A673 (cell line): ENCODE measurements around the gene PI16. TPM values are rescaled to one million over a fixed set of nuclear protein-coding genes. Genes with fewer than 3 reads are reported as not detected.

Experiments
- BruUV-seq: library from RNA; stranded (reverse); fragments of 400-500 nt; replicated peaks from 2 replicates; lab custom pipeline; 2021; lab: Mats Ljungman, UMichigan
- CTCF ChIA-PET: fragments of 300-600 bp; sonication (Branson Sonifier 250); formaldehyde crosslinking; loops from one replicate; lab custom pipeline; 2022; ENCODE audit warnings: antibody characterized with exemption; lab: Charles Lee
- POLR2A ChIA-PET: fragments of 300-600 bp; sonication (Branson Sonifier 250); formaldehyde crosslinking; loops from one replicate; lab custom pipeline; 2022; ENCODE audit warnings: antibody characterized with exemption; ENCODE audit not compliant: low non-redundant PET; lab: Charles Lee
- DNase-seq: peaks from one replicate; pipeline ENCODE4 v3.0.0-alpha.2; 2015; ENCODE audit warnings: low spot score
- H3K27ac ChIP-seq: fragments of 200-600 bp; sonication (generic); 2 replicates; pipeline ENCODE4 v1.5.1; 2016; ENCODE audit warnings: mixed run types, low read depth, mild to moderate bottlenecking, mixed read lengths, antibody characterized with exemption, low read length; ENCODE audit not compliant: poor library complexity, severe bottlenecking
- H3K27me3 ChIP-seq: fragments of 200-600 bp; sonication (generic); replicated peaks from 2 replicates; pipeline ENCODE4 v1.6.1; 2017; ENCODE audit warnings: mixed run types, low read depth, mild to moderate bottlenecking, mixed read lengths, antibody characterized with exemption, low read length; ENCODE audit not compliant: insufficient read depth, poor library complexity
- H3K36me3 ChIP-seq: fragments of 200-600 bp; sonication (generic); 2 replicates; pipeline ENCODE4 v1.6.1; 2016; ENCODE audit warnings: mixed run types, mild to moderate bottlenecking, mixed read lengths, antibody characterized with exemption, low read length; ENCODE audit not compliant: insufficient read depth, poor library complexity, severe bottlenecking
- H3K4me1 ChIP-seq: fragments of 200-600 bp; sonication (generic); 2 replicates; pipeline ENCODE4 v1.6.1; 2017; ENCODE audit warnings: mixed run types, mild to moderate bottlenecking, mixed read lengths, antibody characterized with exemption, low read length; ENCODE audit not compliant: insufficient read depth, poor library complexity, severe bottlenecking
- H3K4me3 ChIP-seq: fragments of 200-600 bp; sonication (generic); 2 replicates; pipeline ENCODE4 v1.5.1; 2016; ENCODE audit warnings: low read depth, mixed run types, mild to moderate bottlenecking, mixed read lengths, low read length; ENCODE audit not compliant: poor library complexity, severe bottlenecking
- H3K9me3 ChIP-seq: fragments of 200-600 bp; sonication (generic); 2 replicates; pipeline ENCODE4 v1.6.1; 2016; ENCODE audit warnings: mixed run types, low read depth, mild to moderate bottlenecking, mixed read lengths, antibody characterized with exemption, low read length; ENCODE audit not compliant: poor library complexity, severe bottlenecking
- CTCF ChIP-seq: fragments of 300-800, 200-600 bp; sonication (generic); conservative IDR thresholded peaks from 2 replicates; pipeline ENCODE4 v1.5.1; 2017; ENCODE audit warnings: low read depth, mild to moderate bottlenecking, antibody characterized with exemption, low read length, moderate library complexity, mixed read lengths
- EZH2 ChIP-seq: fragments of 200-600 bp; sonication (generic); IDR thresholded peaks from 2 replicates; pipeline ENCODE4 v1.6.1; 2017; ENCODE audit warnings: borderline replicate concordance, low read depth, mild to moderate bottlenecking, mixed read lengths, antibody characterized with exemption, low read length; ENCODE audit not compliant: poor library complexity, severe bottlenecking
- intact Hi-C: fragments of 100-400 bp; cut with micrococcal nuclease; formaldehyde crosslinking; loops from one replicate; pipeline ENCODE4 v1.10.0; 2022; ENCODE audit not compliant: unreplicated experiment
- total RNA-seq: library from RNA; stranded (reverse); gene quantifications from 2 replicates; pipeline ENCODE4 v1.2.3, GENCODE V29; 2021

PI16 gene
- total RNA-seq, 1 experiment from 2014 or later: not detected

GRCh38 chr6:37008484-37009465 lies 54.2 kb downstream of the PI16 start:
- CTCF ChIA-PET: no interaction called here
- POLR2A ChIA-PET: no interaction called here
- intact Hi-C loops: no loop called here
- no TSS peak for BruUV-seq
- Histone ChIP-seq H3K36me3 (no peaks in the 10 kb centered on the region), H3K27ac (no peak overlapping the region), H3K4me1 (no peaks in the 10 kb centered on the region), H3K27me3 (no peaks in the 10 kb centered on the region), H3K9me3 (no peaks in the 10 kb centered on the region), H3K4me3 (no peak overlapping the region)
- no peak for DNase-seq
- TF ChIP-seq EZH2: no peak
- no peak for TF ChIP-seq CTCF

GRCh38 chr6:37010402-37010892 lies 55.9 kb downstream of the PI16 start:
- no TSS peak for BruUV-seq
- ChIA-PET POLR2A (no interaction called here), CTCF (no interaction called here)
- intact Hi-C loops: no loop called here
- Histone ChIP-seq H3K27ac (no peak overlapping the region), H3K9me3 (no peaks in the 10 kb centered on the region), H3K36me3 (no peaks in the 10 kb centered on the region), H3K4me3 (no peak overlapping the region), H3K27me3 (no peaks in the 10 kb centered on the region), H3K4me1 (no peaks in the 10 kb centered on the region)
- no peak for DNase-seq
- TF ChIP-seq EZH2 (no peak), CTCF (no peak)

- no peak for DNase-seq
- ChIA-PET POLR2A (no interaction called here), CTCF (interaction anchor here (0.5 kb wide), 1 partner anchor 193 kb away, joined by 4 read pairs; no protein-coding TSS in a partner anchor)
- intact Hi-C loops: no loop called here
- Histone ChIP-seq H3K4me3 (no peak overlapping the region), H3K9me3 (no peaks in the 10 kb centered on the region), H3K36me3 (no peaks in the 10 kb centered on the region), H3K27me3 (no peaks in the 10 kb centered on the region), H3K27ac (no peak overlapping the region), H3K4me1 (no peaks in the 10 kb centered on the region)
- TF ChIP-seq CTCF (no peak), EZH2 (no peak)
- no TSS peak for BruUV-seq
Observed at GRCh38 chr6:37011656-37012378, 57.3 kb downstream of the PI16 start.
